Glomerular visceral epithelial cell (primary cell): ENCODE results near the gene NHLRC4.
"Not testable (repeated sequence)": the region's sequence is repeated elsewhere in the genome, so short reads cannot be mapped to it uniquely, and the experiment has no call there.

Source experiments
- DNase-seq: peaks from one replicate; pipeline ENCODE4 v3.0.0-alpha.2; 2016; ENCODE audit errors: extremely low spot score

The NHLRC4 gene

GRCh38 chr16:597655-598054 lies 30.9 kb downstream of the NHLRC4 start:
- DNase-seq, result not testable (repeated sequence)

DNA sequence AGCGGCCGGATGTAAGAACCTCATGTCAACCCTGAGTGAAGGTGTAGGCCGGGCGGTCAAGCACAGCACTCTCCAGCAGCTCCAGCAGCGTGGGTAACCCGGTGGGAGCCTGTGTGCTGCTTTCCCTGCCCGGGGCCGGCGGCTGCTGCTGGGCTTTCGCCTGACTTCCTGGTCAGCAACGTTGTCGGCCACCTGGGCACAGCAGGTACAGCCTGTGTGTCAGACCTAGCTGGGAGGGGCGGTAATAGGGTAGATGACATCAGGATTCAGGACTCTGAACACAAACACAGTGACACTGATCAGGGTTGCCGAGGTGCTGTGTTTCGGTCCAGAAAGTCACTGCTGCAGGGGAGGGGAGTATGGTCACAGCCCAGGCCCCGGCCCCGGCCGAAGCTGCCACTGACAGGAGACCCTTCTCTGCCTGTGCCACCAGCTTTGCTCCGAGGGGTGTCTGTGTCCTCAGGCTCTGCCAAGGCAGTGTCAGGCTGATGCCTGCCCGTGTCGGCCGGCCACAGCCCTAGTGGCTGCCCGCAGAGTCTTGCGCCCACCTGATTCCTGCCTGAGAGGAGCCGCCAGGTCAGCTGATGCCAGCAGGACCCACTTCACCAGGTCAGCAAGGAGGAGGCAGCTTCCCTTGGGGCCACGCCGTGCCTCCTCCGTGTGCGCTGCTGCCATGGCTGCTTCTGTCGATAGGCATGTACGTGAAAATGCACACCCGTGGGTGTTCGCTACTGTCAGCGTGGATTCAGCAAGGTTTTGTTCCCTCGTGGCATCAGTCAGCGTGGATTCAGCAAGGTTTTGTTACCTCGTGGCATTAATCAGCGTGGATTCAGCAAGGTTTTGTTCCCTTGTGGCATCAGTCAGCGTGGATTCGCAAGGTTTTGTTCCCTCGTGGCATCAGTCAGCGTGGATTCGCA lies 32.3 kb downstream of the NHLRC4 start:
- DNase-seq, result no peak

DNA sequence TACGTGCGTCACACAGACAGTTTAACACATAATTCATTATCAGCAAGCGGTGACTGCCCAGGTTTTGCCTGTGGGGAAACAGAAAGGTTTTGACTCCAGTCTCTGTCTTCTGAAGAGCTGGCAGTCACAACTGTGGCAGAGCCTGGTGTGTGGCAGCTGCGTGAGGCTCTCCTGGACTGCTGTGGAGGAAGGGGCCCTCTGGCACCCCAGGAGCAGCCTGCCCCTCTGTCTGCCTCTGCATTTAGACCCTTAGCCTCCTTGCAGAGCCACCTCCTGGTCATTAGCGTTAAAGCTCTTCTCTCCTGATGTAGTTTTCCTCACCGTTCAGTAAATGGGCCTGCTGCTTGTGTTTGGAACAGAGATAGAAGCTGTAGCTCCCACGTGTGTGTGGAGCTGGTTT lies 34.0 kb downstream of the NHLRC4 start:
- DNase-seq, result no peak

DNA sequence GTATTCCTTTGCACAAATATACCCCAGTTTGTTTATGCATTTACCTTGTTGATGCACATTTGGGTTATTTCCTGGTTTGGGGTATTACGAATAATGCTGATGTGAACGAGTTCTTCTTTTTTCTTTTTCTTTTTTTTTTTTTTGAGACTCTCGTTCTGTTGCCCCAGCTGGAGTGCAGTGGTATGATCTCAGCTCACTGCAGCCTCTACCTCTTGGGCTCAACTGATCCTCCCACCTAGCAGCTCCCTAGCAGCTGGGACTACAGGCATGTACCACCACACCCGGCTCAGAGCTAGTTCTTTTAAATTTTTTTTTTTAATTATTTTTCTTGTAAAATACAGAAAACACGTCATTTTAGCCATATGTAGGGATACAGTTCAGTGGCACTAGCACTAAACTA lies 37.1 kb downstream of the NHLRC4 start:
- no peak for DNase-seq

GRCh38 chr16:606656-607307 lies 40.0 kb downstream of the NHLRC4 start:
- no peak for DNase-seq

GRCh38 chr16:608019-608418 lies 41.2 kb downstream of the NHLRC4 start:
- no peak for DNase-seq

DNA sequence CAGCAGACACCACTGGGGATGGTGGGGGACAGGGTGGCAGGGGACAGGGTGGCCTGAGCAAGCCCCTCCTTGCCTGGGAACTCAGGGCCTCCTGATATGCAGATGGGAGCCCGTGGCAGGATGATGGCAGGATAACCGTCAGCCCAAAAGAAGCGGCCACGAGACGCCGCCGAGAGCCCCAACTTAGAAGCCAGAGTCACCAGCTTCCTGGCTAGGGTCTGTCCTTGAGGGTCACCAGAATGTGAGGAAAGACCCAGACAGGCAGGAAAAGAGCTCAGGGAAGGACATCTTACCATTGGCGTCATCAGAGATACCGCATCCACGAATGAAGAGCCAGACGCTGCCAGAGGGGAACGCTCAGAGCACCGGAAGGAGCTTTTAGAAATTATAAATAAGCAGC lies 42.5 kb downstream of the NHLRC4 start:
- no peak for DNase-seq

- no peak for DNase-seq
Measured at GRCh38 chr16:609984-610383, 43.2 kb downstream of the NHLRC4 start.

DNA sequence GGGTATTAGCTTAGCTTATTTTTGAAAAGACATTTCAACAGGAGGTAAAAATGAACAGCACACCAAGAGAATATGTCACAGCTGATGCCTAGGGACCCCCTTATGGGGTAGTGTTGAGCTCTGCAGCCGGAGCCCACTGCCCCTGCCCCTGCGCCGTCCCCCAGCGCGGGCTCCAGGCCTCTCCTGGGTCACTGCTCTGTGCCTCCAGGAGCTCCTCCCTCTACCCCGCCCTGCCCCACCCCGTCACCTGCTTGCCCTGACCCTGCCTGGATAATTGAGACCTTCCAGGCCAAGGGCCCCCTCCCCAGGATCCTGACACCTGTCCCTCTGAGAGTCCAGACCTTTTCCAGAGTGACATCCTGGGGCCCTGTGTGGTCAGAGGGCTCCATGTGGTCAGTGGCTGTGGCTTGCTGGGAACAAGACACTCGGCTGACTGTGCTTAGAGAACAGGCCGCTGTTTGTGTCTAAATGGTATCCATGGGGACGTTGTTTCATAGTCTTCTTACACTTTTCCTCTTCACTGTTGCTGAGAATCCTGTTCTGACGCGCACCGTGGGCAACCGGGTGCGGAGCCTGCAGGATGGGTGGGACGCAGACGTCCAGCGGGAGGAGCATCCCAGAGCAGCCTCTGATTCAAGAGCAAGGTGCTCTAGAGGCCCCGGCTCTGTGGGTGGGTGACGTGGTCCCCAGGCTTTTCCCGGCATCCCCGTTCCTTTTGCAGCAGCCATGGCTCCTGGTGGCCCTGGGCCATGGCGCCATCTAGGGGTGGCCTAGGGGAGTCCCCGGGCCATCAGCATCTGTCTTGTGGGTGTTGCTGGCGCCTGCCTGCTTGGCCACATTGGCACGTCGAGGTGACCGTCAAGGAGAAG lies 43.9 kb downstream of the NHLRC4 start:
- no peak for DNase-seq

DNA sequence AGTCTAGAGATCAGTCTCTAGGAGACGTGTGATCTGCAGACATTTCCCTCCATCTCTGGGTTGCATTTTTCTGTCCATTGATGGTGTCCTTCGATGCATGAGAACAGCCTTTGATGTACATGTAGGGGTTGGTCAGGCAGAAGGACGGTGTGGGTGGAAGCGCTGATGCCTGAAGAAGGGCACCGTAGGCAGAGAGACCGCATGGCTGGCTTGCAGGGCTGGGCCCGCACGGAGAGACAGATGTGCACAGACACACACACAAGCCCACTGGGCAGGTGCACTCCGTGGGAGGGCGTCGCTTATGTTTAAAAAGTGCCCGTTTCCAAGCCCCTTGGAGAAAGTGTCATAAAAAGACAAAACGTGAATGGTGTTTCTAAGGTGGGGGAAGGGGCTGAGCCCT lies 48.3 kb downstream of the NHLRC4 start:
- no peak for DNase-seq

- DNase-seq, result no peak
Measured at GRCh38 chr16:616733-617586, 50.2 kb downstream of the NHLRC4 start.

GRCh38 chr16:617855-618254 lies 51.0 kb downstream of the NHLRC4 start:
- DNase-seq, result no peak
